Measurements from ENCODE around the gene SLC22A2. TPM values are rescaled to one million over a fixed set of nuclear protein-coding genes. Genes with fewer than 3 reads are reported as not detected.

SLC22A2 gene
- total and polyA plus RNA-seq, 2 donors (not counting 3 experiments of a cell fraction or from before 2014, with no cell fraction given), result not detected

DNA sequence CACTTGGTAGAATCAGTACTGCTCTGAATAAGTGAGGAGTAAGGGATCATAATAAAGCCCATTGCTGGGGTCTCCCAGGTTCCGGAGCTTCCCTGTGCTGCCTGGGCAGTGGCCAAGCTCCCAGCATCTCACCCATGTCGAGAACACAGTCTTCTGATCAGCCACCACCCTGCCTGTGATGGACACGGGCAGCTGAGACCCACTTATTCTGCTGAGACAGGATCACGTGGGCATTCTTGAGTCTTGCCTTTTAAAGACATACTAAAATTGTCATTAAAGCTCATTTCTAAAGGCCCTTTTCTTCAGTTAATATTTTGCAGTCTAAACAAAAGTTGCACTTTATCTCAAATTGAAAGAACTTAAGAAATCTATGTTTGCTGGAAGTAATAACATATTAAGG lies 42.7 kb upstream of the SLC22A2 start:
- dilution Hi-C loops (cut with MboI; ENCODE audit: extremely low pct_ligation_motif_present, low sequenced_read_pairs) (no loop called here), intact Hi-C loops (cut with micrococcal nuclease) (no loop called here)
- Histone ChIP-seq H3K27ac (ENCODE audit: insufficient read depth, low read depth, low read length) (no peak overlapping the region), H3K79me2 (ENCODE audit: control insufficient read depth, insufficient read depth, low read length) (no peaks in the 10 kb centered on the region), H3K9me1 (replicated peaks; ENCODE audit: control insufficient read depth, extremely low read depth, insufficient read depth, low read length) (no peaks in the 10 kb centered on the region), H3K4me3 (replicated peaks in 1 of 3; ENCODE audit: insufficient read depth in 1 of 3, low read depth in 1 of 3, low read length in 3 of 3) (no peak overlapping the region), H3K9me3 (replicated peaks; ENCODE audit: control insufficient read depth, insufficient read depth, low read length) (no peaks in the 10 kb centered on the region), H3K27me3 (ENCODE audit: control insufficient read depth in 2 of 2, insufficient read depth in 2 of 2, low read length in 2 of 2) (no peaks in the 10 kb centered on the region), H3K4me2 (ENCODE audit: insufficient read depth, low read length) (no peak overlapping the region), H2AFZ (ENCODE audit: low read depth, low read length) (no peak overlapping the region), H3K4me1 (ENCODE audit: control insufficient read depth, extremely low read depth, insufficient read depth, low read length) (no peaks in the 10 kb centered on the region), H3K9ac (replicated peaks; ENCODE audit: extremely low read depth, insufficient read depth, low read length) (no peak overlapping the region), H3K36me3 (ENCODE audit: control insufficient read depth in 2 of 2, extremely low read depth in 1 of 2, insufficient read depth in 2 of 2, low read length in 2 of 2) (no peaks in the 10 kb centered on the region), H4K20me1 (replicated peaks; ENCODE audit: control insufficient read depth, extremely low read depth, insufficient read depth, low read length) (no peaks in the 10 kb centered on the region)
- BruUV-seq (replicated peaks), result no TSS peak
- ChIA-PET POLR2A (no interaction called here), CTCF (no interaction called here)
- FAIRE-seq, result no peak
- TF ChIP-seq GATA2 (IDR thresholded peaks at IDR 0.05; ENCODE audit: insufficient read depth, insufficient read length, low read depth, low read length), result no peak
- TF ChIP-seq JUN (IDR thresholded peaks at IDR 0.05; ENCODE audit: borderline replicate concordance, insufficient read depth, insufficient read length, low read depth), result no peak
- no peak for TF ChIP-seq MYC (IDR thresholded peaks at IDR 0.05; ENCODE audit: low read depth, low read length)
- no peak for TF ChIP-seq POLR2A (IDR thresholded peaks at IDR 0.05; ENCODE audit: low read depth, low read length)
- TF ChIP-seq, protein P1, sequence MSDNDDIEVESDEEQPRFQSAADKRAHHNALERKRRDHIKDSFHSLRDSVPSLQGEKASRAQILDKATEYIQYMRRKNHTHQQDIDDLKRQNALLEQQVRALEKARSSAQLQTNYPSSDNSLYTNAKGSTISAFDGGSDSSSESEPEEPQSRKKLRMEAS (IDR thresholded peaks at IDR 0.05; ENCODE audit: insufficient read depth, insufficient read length), result no peak
- TF ChIP-seq CTCF (IDR thresholded peaks at IDR 0.05; ENCODE audit: extremely low read depth in 1 of 2, insufficient read depth in 1 of 2, low read depth in 1 of 2, low read length in 2 of 2), result no peak
- TF ChIP-seq FOS (IDR thresholded peaks at IDR 0.05; ENCODE audit: borderline replicate concordance, insufficient read depth, low read length), result no peak
- TF ChIP-seq EZH2 (IDR thresholded peaks at IDR 0.05; ENCODE audit: borderline replicate concordance, low read depth, low read length, severe bottlenecking), result no peak
- no peak for TF ChIP-seq POLR2AphosphoS5 (IDR thresholded peaks at IDR 0.05; ENCODE audit: insufficient read depth, low read depth, low read length)
- DNase-seq (ENCODE audit: low read depth, low spot score), result no peak

Measured in endothelial cell of umbilical vein (primary cell).